ENCODE data around the gene ARHGEF4.

Gene ARHGEF4

GRCh38 chr2:130837811-130838565 is 1.3 kb downstream of the ARHGEF4 start:
- DNase-seq = no peak

- no peak for DNase-seq
Measured at GRCh38 chr2:130839011-130839780, 2.5 kb downstream of the ARHGEF4 start.

GRCh38 chr2:130840506-130840905 is 3.8 kb downstream of the ARHGEF4 start:
- no peak for DNase-seq

- DNase-seq = no peak
Measured at GRCh38 chr2:130841741-130842365, 5.1 kb downstream of the ARHGEF4 start.

- DNase-seq = no peak
Measured at GRCh38 chr2:130842770-130843169, 6.1 kb downstream of the ARHGEF4 start.

GRCh38 chr2:130843321-130843985 is 6.7 kb downstream of the ARHGEF4 start:
- no peak for DNase-seq

GRCh38 chr2:130844161-130844560 is 7.4 kb downstream of the ARHGEF4 start:
- DNase-seq = no peak

GRCh38 chr2:130845505-130846085 is 8.9 kb downstream of the ARHGEF4 start:
- no peak for DNase-seq

GRCh38 chr2:130846233-130846632 is 9.5 kb downstream of the ARHGEF4 start:
- DNase-seq = no peak

- no peak for DNase-seq
Measured at GRCh38 chr2:130846686-130847375, 10.1 kb downstream of the ARHGEF4 start.

GRCh38 chr2:130847776-130848525 is 11.2 kb downstream of the ARHGEF4 start:
- DNase-seq = no peak

GRCh38 chr2:130848526-130849210 is 12.0 kb downstream of the ARHGEF4 start:
- no peak for DNase-seq

- no peak for DNase-seq
Measured at GRCh38 chr2:130849896-130850787, 13.4 kb downstream of the ARHGEF4 start.

- DNase-seq = no peak
Measured at GRCh38 chr2:130850788-130851623, 14.3 kb downstream of the ARHGEF4 start.

GRCh38 chr2:130851624-130852382 is 15.1 kb downstream of the ARHGEF4 start:
- DNase-seq = no peak

- no peak for DNase-seq
Measured at GRCh38 chr2:130852521-130853115, 15.9 kb downstream of the ARHGEF4 start.

- no peak for DNase-seq
Measured at GRCh38 chr2:130853391-130853790, 16.7 kb downstream of the ARHGEF4 start.

GRCh38 chr2:130854301-130854700 is 17.6 kb downstream of the ARHGEF4 start:
- no peak for DNase-seq

Measured in activated CD4-positive, alpha-beta T cell treated with anti-CD3 and anti-CD28 coated beads, Interleukin-10, Interleukin-2, amounts not matched to agents 100 ng/mL and 50 ng/mL, durations not matched to agents 16 hours and 8 hours (primary cell).